Measurements from ENCODE around the gene MMP25.
"Not testable (repeated sequence)": the region's sequence is repeated elsewhere in the genome, so short reads cannot be mapped to it uniquely, and the experiment has no call there.

The MMP25 gene

DNA sequence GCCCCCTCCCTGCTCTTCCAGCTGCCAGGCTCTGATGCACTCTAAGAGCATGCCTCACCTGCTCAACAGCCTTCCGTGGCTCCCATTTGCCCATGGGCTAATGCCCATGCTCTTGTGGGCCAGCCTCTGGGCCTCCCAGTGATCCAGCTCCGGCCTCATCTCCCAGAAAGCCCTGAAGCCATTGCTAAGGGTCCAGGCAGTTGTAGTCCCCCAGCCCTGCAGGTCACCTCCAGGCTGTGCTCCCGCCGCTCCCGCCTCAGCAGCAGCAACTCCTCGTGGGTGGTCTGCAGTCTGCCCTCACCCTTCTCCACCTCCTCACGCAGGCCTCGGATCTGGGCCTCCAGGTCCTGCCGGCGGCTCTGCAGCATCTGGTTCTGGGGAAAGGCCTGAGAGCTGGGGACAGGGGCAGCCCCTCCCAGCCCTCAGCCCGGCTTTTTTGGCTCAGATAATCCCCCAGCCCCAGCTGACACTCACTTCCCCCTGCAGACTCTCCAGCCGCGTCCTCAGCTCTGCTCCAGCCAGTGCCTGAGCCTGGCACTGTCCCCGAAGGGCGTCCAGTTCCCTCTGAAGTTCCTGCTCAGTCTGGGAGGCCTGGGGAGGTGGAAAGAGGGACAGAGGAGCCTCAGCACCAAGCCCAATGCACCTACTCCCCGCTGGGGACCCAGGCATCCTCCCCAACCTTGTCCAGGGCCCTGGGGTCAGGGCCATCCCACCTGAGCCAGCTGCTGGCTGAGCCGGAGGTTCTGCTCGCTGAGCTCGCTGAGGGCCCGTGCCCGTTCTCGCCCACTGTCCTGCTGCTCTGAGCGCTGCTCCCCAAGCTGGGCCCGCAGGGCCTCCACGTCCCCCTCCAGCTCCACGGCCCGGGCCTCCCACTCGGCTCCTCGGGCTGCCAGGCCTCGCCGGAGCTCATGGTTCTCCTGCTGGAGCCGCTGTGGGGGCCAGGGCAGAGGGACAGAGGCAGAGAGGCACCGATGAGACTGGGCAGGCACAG lies 15.8 kb upstream of the MMP25 start:
- no peak for DNase-seq

DNA sequence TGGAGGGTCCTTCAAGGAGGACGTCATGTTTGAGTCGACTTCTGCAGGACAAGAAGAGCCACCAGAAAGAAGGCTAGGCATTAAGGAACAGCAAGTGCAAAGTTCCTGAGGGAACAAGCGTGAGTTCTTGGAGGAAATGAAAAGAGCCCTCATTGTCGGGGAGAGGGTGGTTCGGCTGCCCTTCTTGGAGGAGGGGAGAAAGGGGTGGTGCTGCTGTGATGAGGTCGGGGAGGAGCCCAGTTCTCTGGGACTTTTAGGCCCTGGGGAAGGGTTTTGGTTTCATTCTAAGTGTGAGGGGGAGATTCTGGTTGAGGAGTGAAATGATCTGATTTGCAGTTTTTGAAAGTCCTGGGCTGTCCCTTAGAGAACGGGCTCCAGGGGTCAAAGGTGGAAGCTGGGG lies 13.7 kb upstream of the MMP25 start:
- no peak for DNase-seq

DNA sequence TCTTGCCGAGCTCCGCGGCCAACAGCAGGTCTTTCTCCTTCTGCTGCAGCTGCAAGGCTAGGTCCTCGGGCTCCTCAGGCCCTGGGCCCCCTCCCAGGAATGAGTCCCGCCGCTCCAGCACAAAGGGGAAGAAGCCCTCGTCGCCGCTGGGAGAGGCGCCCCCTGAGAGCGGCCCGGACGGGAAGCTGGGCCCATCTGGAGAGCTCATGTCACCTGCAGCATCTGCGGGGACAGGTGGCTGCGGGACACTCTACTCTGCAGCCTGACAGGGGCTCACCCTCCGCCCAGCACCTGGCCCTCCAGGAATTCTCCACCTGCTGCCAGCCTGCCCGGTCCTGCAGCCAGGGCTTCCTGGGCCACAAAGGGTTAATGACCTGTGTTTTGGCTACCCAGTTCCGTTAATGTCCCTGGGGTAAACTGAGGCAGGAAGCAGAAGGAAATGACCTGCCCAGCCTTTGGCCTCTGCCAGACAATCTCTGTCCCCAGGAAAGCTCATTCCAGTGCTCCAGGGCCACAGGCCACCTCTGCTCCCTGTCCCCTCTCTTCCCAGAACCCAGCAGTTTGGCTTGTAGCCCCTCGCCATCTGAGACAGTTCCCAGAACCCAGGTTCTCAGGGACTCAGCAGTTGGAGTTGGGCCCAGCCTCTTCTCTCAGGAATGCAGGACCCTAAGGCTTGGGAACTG lies 10.9 kb upstream of the MMP25 start:
- no peak for DNase-seq

DNA sequence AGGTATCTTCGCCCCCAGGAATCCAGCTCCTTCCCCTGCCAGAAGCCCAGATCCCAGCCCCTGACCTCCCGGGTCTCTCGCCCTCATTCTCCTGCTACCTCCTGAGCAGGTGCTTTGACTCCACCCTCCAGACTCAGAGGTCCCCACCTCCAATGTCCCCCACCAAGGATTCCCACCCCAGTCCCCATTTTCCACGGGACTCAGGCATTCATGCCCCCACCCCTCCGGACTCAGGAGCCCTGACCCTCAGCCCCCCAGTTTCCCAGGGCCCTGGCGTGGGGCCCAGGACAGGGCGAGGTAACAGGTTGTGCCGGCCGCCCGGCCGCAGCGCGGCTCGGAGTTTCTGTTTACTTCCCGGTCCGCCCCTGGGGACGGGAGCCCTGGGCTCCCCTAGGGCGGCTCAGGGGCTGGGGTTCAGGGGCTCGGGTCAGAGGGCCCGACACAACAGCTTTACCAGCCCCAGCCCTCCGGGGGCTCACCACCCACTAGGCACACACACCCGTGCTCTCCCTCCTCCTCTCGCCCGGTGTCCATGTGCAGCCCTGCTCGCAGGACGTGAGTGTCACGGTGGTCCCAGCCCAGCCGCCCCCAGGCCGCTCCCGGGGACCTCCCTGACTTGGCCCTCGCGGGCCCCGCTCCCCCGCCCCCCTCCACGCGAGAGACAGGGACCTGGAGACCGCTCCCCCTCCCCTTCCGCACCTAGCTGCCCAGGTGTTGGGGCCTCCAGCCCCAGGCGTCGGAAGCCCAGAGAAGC lies 10.2 kb upstream of the MMP25 start:
- no peak for DNase-seq

DNA sequence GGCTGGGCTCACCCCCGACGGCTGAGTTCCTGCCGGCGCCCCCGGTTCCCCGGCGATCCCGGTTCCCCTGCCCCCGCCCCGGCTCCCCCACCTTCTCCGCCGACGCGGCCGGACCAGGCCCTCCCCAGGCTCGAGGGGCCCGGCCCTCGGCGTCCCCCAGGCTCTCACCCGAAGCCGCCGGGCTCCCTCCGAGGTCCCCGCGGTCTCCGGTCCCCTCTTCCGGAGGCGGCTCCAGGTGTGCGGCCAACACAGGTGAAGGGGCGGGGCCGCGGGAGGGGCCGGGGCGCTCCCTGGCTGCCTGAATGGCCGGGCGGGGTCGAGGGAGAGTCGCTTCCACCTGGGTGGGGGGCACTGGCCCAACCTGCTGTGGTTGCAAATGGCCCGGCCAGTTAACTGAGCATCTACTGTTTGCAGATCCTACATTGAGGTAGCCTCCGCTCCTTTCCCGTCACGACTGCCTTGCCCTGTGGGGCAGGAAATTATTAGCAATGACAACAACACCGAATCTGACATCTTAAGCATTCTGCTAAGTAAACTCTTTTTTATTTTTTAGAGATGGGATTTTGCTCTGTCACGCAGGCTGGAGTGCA lies 9.5 kb upstream of the MMP25 start, which contains the start of gene BICDL2:
Gene BICDL2, minus strand, starts transcription at position 219 of the 590 bp plus-strand sequence. CDS start 1,448 bp downstream, outside the sequence.
- no peak for DNase-seq

DNA sequence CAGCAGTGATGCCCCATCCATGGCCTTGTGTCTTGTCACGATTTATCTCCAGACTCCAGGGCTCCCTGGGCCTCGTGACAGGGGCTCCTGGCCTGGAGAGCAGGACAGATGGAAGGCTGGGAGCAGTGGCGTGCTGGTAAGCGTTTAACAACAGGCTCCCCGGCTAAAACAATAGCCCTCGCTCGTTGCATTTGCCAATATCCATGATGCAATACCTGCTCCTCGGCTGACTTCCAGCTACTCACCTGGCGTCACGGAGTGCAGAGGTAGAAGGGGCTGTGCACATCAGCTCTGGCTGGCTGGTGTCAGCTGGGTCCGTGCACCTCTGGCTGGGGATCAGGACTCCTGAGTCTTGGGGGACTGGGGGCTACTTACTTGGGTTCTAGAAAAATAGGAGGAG lies 8.1 kb upstream of the MMP25 start:
- no peak for DNase-seq

DNA sequence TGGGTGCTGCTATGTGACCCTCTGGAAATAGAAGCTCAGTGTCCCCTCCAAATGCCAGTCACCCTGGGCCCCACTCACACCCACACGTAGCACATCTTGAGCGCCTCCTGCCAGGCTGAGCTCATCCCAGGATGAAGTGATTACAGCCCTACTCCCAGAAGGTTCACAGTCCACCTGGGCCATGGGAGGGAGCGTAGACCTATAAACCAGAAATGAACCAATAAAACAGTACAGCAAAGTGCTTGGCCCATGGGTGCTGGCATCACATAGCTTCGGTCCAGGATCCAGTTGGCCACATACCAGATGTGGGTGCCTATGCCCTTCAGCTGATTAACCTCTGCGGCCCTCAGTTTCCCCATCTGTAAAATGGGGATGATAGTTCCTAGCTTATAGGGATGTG lies 7.5 kb upstream of the MMP25 start:
- DNase-seq = no peak

DNA sequence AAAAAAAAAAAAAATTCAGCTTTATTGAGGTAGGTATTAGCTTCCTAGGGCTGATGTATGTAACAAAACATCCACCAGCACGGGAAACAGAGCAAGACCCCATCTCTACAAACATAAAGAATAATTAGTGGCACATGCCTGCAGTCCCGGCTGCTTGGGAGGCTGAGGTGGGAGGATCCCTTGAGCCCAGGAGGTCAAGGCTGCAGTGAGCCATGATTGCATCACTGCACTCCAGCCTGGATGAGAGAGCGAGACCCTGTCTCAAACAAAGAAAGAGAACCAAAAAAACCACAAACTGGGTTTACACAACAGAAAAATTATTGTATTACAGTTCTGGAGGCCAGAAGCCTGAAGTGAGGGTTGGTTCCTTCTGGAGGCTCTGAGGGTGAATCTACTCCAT lies 4.0 kb upstream of the MMP25 start:
- no peak for DNase-seq

DNA sequence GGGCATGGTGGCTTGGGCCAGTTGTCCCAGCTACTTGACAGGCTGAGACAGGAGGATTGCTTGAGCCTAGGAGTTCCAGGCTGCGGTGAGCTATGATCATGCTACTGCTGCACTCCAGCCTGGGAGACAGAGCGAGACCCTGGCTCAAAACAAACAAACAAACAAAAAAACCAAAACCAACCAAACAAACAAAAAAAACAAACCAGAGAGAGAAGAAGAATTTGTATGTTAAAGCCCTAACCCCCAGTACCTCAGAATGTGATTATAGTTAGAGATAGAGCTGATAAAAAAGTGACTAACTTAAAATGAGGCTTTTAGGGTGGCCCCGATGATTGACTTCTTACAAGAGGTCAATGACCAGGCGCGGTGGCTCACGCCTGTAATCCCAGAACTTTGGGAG lies 1.7 kb upstream of the MMP25 start:
- DNase-seq = no peak

DNA sequence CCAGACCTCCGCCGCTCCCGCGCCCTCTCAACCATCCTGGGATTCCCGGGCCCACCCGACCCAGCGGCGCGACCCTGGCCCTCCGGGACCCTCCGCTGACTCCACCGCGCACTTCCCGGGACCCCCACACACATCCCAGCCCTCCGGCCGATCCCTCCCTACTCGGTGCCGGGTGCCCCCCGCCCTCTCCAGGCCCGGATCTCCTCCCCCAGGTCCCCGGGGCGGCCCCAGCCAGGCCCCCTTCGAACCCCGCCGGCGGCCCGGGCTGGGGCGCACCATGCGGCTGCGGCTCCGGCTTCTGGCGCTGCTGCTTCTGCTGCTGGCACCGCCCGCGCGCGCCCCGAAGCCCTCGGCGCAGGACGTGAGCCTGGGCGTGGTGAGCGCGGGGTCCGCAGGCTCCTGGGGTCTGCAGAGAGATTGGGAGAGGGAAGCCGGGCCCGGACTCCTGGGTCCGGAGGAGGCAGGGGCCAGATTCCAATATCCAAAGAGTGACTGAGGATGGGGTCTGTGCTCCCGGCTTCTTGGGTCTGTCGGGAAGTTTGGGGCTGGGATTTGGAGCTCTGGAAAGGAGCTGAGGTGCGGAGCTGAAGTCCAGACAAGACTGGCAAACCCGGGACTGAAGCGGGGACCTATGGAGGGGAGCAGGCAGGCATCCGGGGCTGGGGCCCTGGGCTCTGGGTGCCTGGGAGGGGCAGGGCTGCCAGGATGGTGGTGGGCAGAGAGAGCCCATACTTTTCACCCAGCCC lies 453 bp downstream of the MMP25 start:
- no peak for DNase-seq

DNA sequence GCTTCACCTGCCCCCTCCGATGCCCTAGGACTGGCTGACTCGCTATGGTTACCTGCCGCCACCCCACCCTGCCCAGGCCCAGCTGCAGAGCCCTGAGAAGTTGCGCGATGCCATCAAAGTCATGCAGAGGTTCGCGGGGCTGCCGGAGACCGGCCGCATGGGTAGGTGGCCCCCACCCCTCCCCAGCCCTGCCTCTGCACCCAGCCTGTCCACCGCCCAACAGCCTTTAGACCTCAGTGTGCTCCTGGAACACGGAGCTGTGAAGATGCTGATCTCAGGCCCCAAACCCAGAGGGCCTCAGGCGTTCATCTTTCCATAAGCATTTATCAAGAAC lies 993 bp downstream of the MMP25 start:
- no peak for DNase-seq

DNA sequence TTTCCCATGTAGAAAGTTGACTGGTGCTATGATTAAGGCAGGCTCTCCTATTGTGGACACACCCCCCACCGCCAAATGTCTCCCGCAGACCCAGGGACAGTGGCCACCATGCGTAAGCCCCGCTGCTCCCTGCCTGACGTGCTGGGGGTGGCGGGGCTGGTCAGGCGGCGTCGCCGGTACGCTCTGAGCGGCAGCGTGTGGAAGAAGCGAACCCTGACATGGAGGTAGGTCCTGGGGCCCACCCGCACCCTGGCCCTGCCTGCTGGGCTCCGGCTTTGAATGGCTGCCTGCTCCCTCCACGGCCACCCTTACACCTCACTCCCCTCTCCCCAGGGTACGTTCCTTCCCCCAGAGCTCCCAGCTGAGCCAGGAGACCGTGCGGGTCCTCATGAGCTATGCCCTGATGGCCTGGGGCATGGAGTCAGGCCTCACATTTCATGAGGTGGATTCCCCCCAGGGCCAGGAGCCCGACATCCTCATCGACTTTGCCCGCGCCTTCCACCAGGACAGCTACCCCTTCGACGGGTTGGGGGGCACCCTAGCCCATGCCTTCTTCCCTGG lies 3.6 kb downstream of the MMP25 start:
- no peak for DNase-seq

DNA sequence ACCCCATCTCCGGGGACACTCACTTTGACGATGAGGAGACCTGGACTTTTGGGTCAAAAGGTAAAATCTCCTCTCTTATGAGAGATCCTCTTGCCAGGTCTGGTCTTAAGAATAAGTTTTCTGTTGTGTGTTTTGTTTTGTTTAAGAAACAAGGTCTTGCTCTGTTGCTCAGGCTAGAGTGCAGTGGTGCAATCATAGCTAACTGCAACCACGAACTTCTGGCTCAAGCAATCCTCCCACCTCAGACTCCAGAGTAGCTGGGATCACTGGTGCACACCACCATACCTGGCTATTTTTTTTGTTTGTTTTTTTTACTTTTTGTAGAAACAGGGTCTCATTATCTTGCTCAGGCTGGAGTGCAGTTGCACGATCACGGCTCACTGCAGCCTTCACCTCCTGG lies 4.1 kb downstream of the MMP25 start:
- no peak for DNase-seq

DNA sequence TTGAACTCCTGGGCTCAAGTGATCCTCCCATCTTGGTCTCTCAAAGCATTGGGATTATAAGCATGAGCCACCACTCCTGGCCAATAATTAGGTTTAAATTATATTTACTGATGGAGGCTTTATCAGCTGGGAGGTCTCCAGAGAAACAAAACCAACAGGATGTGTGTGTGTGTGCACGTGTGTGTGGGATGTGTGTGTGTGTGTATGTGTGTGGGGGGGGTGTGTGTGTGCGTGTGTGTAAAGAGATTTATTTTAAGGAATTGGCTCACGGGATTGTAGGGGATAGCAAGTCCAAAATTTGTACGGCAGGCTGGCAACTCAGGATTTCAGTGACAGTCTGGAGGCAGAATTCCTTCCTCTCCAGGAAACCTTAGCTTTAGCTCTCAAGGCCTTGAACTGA lies 4.6 kb downstream of the MMP25 start:
- no peak for DNase-seq

DNA sequence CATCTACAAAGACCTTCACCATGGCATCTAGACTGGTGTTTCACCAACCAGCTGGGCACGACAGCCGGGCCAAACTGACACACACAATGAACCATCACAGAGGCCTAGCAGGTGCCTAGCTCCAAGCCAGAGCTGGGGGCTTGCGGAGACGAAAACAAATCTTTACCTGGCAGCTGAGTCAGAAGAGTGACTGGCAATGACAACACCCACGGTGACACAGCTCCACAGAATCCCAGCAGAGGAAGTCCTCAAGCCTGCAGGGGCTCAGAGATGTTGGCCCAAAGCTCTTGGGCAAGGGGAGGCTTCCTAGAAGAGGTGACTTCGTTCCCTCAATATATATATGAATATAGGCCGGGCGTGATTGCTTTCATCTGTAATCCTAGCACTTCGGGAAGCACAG lies 5.1 kb downstream of the MMP25 start:
- no peak for DNase-seq

DNA sequence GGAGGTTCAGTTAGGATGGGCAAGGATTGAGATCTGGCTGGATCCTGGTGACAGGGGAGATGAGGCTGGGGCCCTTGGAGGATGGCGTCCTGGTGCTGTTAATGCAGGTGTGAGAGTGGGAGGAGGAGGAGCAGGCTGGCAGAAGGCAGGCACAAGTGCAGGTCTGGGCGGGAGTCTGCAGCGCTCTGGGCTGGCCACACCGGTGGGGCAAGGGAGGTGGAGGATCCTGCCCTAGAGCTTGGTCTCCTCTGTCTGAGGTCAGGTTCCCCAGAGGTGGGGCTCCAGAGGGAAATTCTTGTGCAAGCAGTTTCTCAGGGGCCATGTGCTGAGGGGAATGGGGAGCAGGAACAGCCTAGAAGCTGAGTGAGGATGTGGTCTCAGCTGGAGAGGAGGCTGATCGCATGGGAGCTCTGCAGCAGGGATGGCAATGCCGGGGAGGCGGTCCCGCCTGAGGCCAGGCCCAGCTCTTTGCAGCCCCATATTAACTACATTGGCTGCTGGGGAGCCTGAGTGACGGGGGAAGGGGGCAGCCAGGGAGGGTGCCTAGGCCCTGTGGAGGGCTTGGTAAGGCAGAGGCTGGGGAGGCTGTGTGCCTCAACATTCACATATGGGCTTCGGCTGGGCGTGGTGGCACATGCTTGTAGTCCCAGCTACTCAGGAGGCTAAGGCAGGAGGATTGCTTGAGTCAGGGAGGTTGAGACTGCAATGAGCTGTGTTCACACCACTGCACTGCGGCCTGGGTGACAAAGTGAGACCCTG lies 6.4 kb downstream of the MMP25 start:
- DNase-seq = not testable (repeated sequence)

DNA sequence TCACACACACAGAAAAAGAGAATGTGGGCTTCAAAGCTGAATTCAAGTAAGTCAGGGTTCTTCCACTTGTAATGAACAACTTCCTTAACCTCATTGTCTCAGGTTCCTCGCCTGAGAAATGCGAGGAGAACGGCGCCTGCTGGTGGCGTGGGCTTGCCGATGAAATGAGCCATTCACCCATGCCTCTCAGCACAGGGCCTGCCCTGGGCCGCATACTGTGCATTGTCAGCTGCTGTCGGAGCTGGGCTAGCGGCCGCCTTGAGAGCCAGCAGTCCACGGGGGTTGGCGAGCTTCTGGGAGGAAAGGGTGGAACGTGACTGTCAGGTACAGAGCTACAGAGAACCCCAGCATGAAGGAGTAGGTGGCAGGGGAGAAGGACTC lies 7.0 kb downstream of the MMP25 start:
- DNase-seq = not testable (repeated sequence)

DNA sequence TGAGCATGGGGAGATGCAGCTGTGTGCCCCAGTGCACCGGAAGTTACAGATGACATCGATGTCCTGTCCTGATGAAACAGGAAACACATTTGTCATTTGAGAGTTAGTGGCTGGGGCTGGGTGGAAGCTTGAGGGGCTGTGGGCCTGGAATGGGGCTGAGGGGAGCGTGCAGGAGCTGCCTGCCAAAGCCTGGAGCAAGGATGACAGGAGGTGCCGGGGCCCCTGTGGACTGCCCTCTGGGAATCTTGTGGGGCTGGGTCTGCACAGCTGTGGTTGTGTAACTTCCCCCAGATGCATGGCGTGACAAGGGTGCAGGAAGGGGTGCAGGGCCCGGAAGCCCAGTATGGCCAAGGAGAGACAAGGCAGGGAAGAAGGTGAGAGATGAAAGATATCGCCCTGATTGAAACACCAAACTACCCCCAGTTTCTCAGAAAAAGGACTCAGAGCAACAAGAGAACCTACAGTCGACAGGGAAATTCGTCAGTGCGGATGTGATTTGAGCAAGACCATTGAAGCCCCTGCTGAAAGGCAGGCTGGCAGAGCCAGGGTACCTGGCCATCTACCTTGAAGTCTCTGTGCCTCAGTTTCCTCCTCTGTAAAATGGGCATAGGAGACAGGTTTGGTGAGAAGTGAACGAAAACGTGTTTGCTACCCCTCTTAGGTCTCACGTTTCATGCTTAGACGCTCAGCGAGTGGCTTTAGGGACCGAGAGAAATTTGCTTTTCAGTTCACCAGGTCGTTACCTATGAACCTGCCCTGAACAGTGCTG lies 8.8 kb downstream of the MMP25 start:
- no peak for DNase-seq

DNA sequence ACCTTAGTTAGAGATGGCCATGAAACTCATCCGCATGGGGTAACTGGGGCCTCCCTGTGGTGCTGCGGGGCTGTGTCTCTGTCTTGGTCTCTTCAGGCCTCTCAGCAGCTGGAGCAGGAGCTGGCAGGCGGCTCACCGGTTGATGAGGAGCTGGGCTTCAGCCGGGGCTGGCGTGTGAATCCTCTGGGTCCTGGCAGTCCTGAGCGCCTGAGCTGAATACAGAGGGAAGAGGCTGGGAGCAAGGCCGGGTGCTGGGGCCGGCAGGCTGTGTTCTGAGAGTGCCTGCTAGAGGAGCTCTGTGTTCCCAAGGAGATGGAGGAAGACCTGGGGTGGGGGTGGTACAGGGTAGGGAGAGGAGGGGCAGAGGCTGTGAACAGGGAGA lies 9.4 kb downstream of the MMP25 start:
- DNase-seq = not testable (repeated sequence)
